ENCODE measurements around the gene SH3RF1. TPM values are rescaled to one million over a fixed set of nuclear protein-coding genes. Genes with fewer than 3 reads are reported as not detected.

Gene SH3RF1
- total and polyA plus RNA-seq, 2 of the 8 experiments (the other 6 are each of a cell fraction or from before 2014, with no cell fraction given): 6.9 to 15.1 TPM

- TF ChIP-seq RNF2 (IDR thresholded peaks at IDR 0.05; ENCODE audit: borderline replicate concordance, low read depth, low read length, missing control alignments, poor library complexity, severe bottlenecking): no peak
- no peak for TF ChIP-seq FOSL1 (IDR thresholded peaks at IDR 0.05; ENCODE audit: insufficient read depth, low read depth, low read length)
- no peak for TF ChIP-seq YY1 (IDR thresholded peaks at IDR 0.05; ENCODE audit: low read depth, low read length)
These were observed 4.1 kb downstream of the SH3RF1 start (continued) for GRCh38 chr4:169266661-169267060.
